ENCODE data around the gene NABP1. TPM values are rescaled to one million over a fixed set of nuclear protein-coding genes. Genes with fewer than 3 reads are reported as not detected.

Gene NABP1
- polyA plus RNA-seq, 1 donor (not counting 4 experiments of a cell fraction or from before 2014, with no cell fraction given): 29.3 TPM

DNA sequence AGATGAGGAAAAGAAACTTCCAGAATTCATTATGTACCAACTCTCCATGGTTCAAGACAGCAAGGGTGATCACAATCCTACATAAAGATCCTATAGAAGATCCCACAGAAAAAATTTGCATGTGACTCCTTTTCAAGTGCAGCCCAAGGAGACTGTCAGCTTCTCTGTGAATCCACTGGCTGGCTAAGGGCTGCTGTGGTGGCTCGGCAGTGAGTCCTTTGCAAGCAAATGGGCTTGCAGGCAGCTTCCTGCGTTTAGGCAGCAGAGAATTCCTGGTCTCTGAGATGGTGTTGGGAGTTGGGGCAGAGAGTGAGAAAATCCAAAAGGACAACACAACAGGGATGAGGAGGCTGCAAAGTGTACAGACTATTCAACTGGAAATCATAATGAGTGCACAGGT lies 43.4 kb downstream of the NABP1 start:
- no peak overlapping the region for H3K27ac ChIP-seq (ENCODE audit: control insufficient read depth, insufficient read depth, low read length)
- no peaks in the 10 kb centered on the region for H3K27me3 ChIP-seq (ENCODE audit: control insufficient read depth, extremely low read depth, insufficient read depth, low read length)
- no peak overlapping the region for H3K4me2 ChIP-seq (ENCODE audit: control insufficient read depth, extremely low read depth, insufficient read depth, low read depth, low read length)
- no peak overlapping the region for H3K4me3 ChIP-seq (ENCODE audit: control insufficient read depth in 2 of 3, extremely low read depth in 1 of 3, insufficient read depth in 2 of 3, low read depth in 1 of 3, low read length in 3 of 3)
- TF ChIP-seq EZH2 (IDR thresholded peaks at IDR 0.05; ENCODE audit: low read length): no peak
- TF ChIP-seq, protein P1, sequence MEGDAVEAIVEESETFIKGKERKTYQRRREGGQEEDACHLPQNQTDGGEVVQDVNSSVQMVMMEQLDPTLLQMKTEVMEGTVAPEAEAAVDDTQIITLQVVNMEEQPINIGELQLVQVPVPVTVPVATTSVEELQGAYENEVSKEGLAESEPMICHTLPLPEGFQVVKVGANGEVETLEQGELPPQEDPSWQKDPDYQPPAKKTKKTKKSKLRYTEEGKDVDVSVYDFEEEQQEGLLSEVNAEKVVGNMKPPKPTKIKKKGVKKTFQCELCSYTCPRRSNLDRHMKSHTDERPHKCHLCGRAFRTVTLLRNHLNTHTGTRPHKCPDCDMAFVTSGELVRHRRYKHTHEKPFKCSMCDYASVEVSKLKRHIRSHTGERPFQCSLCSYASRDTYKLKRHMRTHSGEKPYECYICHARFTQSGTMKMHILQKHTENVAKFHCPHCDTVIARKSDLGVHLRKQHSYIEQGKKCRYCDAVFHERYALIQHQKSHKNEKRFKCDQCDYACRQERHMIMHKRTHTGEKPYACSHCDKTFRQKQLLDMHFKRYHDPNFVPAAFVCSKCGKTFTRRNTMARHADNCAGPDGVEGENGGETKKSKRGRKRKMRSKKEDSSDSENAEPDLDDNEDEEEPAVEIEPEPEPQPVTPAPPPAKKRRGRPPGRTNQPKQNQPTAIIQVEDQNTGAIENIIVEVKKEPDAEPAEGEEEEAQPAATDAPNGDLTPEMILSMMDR (optimal IDR thresholded peaks at IDR 0.05 in 1 of 3, IDR thresholded peaks at IDR 0.05 in 1 of 3, conservative IDR thresholded peaks at IDR 0.05 in 1 of 3; ENCODE audit: extremely low read depth in 1 of 3, insufficient read depth in 2 of 3, low read length in 3 of 3): no peak
- H3K9me1 ChIP-seq (ENCODE audit: control insufficient read depth, extremely low read depth, insufficient read depth, low read length): no peaks in the 10 kb centered on the region
- FAIRE-seq (no peak), DNase-seq (ENCODE audit: low read depth, low spot score) (no peak)
- H3K79me2 ChIP-seq (ENCODE audit: control insufficient read depth, insufficient read depth, low read length): no peaks in the 10 kb centered on the region
- no peaks in the 10 kb centered on the region for H3K36me3 ChIP-seq (ENCODE audit: control insufficient read depth in 2 of 2, extremely low read depth in 1 of 2, insufficient read depth in 2 of 2, low read length in 2 of 2)
- peaks cover 5% of the 10 kb centered on the region for H3K4me1 ChIP-seq (ENCODE audit: control insufficient read depth, extremely low read depth, insufficient read depth, low read length)
- H3K9me3 ChIP-seq (ENCODE audit: control insufficient read depth, low read depth, low read length): no peaks in the 10 kb centered on the region
- no peak overlapping the region for H3K9ac ChIP-seq (ENCODE audit: control insufficient read depth, extremely low read depth, insufficient read depth, low read length)
- no peak overlapping the region for H2AFZ ChIP-seq (ENCODE audit: control insufficient read depth, low read length)
- no peaks in the 10 kb centered on the region for H4K20me1 ChIP-seq (ENCODE audit: control insufficient read depth, extremely low read depth, insufficient read depth, low read length)
- dilution Hi-C loops (cut with MboI; ENCODE audit: extremely low pct_ligation_motif_present, low sequenced_read_pairs): no loop called here

DNA sequence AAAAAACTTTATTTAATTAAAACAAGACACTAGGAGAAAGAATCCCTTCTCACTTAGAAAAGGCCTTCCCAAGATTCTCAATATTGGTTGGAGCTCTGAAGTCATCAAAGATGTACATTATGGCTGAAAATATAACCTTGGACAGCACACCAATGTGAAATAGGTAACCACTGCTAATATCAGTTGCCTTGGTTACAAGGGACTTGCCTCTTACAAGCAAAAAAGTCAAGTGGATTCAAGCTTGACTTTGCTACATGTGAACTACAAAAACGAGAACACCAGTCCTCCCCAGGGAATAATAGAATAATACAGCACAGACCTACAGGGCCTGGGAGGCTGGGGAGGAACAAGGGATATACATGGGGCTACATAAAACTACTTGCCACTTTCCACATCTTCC lies 46.1 kb downstream of the NABP1 start:
- Histone ChIP-seq H3K27ac (ENCODE audit: control insufficient read depth, insufficient read depth, low read length) (no peak overlapping the region), H3K4me2 (ENCODE audit: control insufficient read depth, extremely low read depth, insufficient read depth, low read depth, low read length) (no peak overlapping the region), H3K4me3 (ENCODE audit: control insufficient read depth in 2 of 3, extremely low read depth in 1 of 3, insufficient read depth in 2 of 3, low read depth in 1 of 3, low read length in 3 of 3) (no peak overlapping the region), H3K4me1 (ENCODE audit: control insufficient read depth, extremely low read depth, insufficient read depth, low read length) (peaks cover 5% of the 10 kb centered on the region), H3K79me2 (ENCODE audit: control insufficient read depth, insufficient read depth, low read length) (no peaks in the 10 kb centered on the region), H3K9me1 (ENCODE audit: control insufficient read depth, extremely low read depth, insufficient read depth, low read length) (no peaks in the 10 kb centered on the region), H4K20me1 (ENCODE audit: control insufficient read depth, extremely low read depth, insufficient read depth, low read length) (no peaks in the 10 kb centered on the region), H3K9me3 (ENCODE audit: control insufficient read depth, low read depth, low read length) (no peaks in the 10 kb centered on the region), H3K36me3 (ENCODE audit: control insufficient read depth in 2 of 2, extremely low read depth in 1 of 2, insufficient read depth in 2 of 2, low read length in 2 of 2) (no peaks in the 10 kb centered on the region), H3K27me3 (ENCODE audit: control insufficient read depth, extremely low read depth, insufficient read depth, low read length) (no peaks in the 10 kb centered on the region), H3K9ac (ENCODE audit: control insufficient read depth, extremely low read depth, insufficient read depth, low read length) (no peak overlapping the region), H2AFZ (ENCODE audit: control insufficient read depth, low read length) (no peak overlapping the region)
- no peak for FAIRE-seq
- dilution Hi-C loops (cut with MboI; ENCODE audit: extremely low pct_ligation_motif_present, low sequenced_read_pairs): no loop called here
- no peak for DNase-seq (ENCODE audit: low read depth, low spot score)
- TF ChIP-seq, protein P1 (optimal IDR thresholded peaks at IDR 0.05 in 1 of 3, IDR thresholded peaks at IDR 0.05 in 1 of 3, conservative IDR thresholded peaks at IDR 0.05 in 1 of 3; ENCODE audit: extremely low read depth in 1 of 3, insufficient read depth in 2 of 3, low read length in 3 of 3): no peak
- TF ChIP-seq EZH2 (IDR thresholded peaks at IDR 0.05; ENCODE audit: low read length): no peak

All from keratinocyte (primary cell).